HCT116 (cell line): ENCODE data around the gene SERPING1. TPM values are rescaled to one million over a fixed set of nuclear protein-coding genes. Genes with fewer than 3 reads are reported as not detected.

Experiments
- ATAC-seq: fragments of 200-7000 bp; cut with Tn5 transposase; 2 replicates; pipeline ENCODE4 v1.9.1; 2020; ENCODE audit warnings: mild to moderate bottlenecking, moderate library complexity
- BruUV-seq: library from RNA; stranded (reverse); fragments of 400-500 nt; replicated peaks from 2 replicates; lab custom pipeline; 2021; lab: Mats Ljungman, UMichigan
- CTCF ChIA-PET: fragments of 300-600 bp; sonication (Branson Sonifier 250); formaldehyde crosslinking; loops from one replicate; lab custom pipeline; 2021; ENCODE audit warnings: antibody characterized with exemption; lab: Charles Lee
- POLR2A ChIA-PET: fragments of 300-600, 350-600 bp; sonication (Branson Sonifier 250); formaldehyde crosslinking; loops from one replicate; lab custom pipeline; 2021; ENCODE audit warnings: antibody characterized with exemption; lab: Charles Lee
- RAD21 ChIA-PET, 2 experiments: fragments of 300-600 bp; sonication (Branson Sonifier 250); formaldehyde crosslinking; loops; one replicate each; lab custom pipeline; 2023; ENCODE audit warnings: low total read pairs in 2 of 2; ENCODE audit not compliant: uncharacterized antibody in 2 of 2, unreplicated experiment in 2 of 2, low non-redundant PET in 1 of 2; lab: Charles Lee
- DNase-seq: peaks from one replicate; pipeline ENCODE4 v3.0.0-alpha.2; 2010; ENCODE audit warnings: low read depth, low spot score
- H2AFZ ChIP-seq: fragments of 200-600 bp; shearing (Covaris generic), sonication (generic); 2 replicates; pipeline ENCODE4 v1.6.1; 2017; ENCODE audit warnings: low read depth, mixed run types, mixed read lengths, antibody characterized with exemption, low read length; ENCODE audit not compliant: poor library complexity, severe bottlenecking
- H3K27ac ChIP-seq: 2 replicates; pipeline ENCODE4 v1.5.1; 2012; ENCODE audit warnings: low read depth, low read length
- H3K27me3 ChIP-seq: fragments of 200-600 bp; sonication (generic); 2 replicates; pipeline ENCODE4 v1.6.1; 2016; ENCODE audit warnings: mixed run types, low read length, mixed read lengths; ENCODE audit not compliant: insufficient read depth
- H3K36me3 ChIP-seq, 2 experiments: fragments of 200-500 bp in 1 of 2; fragments of 200-600 bp in 1 of 2; sonication (Bioruptor generic) in 1 of 2; sonication (generic) in 1 of 2; 2 replicates each; pipeline versions ENCODE4 v1.5.1 to v1.6.1; 2014 to 2016; ENCODE audit warnings: low read length in 2 of 2, inconsistent platforms in 1 of 2, mixed read lengths in 1 of 2, mixed run types in 1 of 2; ENCODE audit not compliant: insufficient read depth in 2 of 2, control insufficient read depth in 1 of 2
- H3K4me1 ChIP-seq, 2 experiments: fragments of 200-600 bp in 1 of 2; sonication (generic) in 1 of 2; 2 replicates each; pipeline versions ENCODE4 v1.5.1 to v1.6.1; 2012 to 2017; ENCODE audit warnings: low read length in 2 of 2, inconsistent platforms in 1 of 2, mild to moderate bottlenecking in 1 of 2, mixed read lengths in 1 of 2, mixed run types in 1 of 2, moderate library complexity in 1 of 2; ENCODE audit not compliant: insufficient read depth in 2 of 2, control insufficient read depth in 1 of 2
- H3K4me2 ChIP-seq: fragments of 200-600 bp; sonication (generic); 2 replicates; pipeline ENCODE4 v1.6.1; 2017; ENCODE audit warnings: mixed run types, low read length, mixed read lengths
- H3K4me3 ChIP-seq, 2 experiments: fragments of 200-600 bp in 1 of 2; sonication (generic) in 1 of 2; replicated peaks in 1 of 2; 2 replicates each; pipeline ENCODE4 v1.5.1; 2011 to 2016; ENCODE audit warnings: low read length in 2 of 2, control low read depth in 1 of 2, low read depth in 1 of 2, mild to moderate bottlenecking in 1 of 2, mixed read lengths in 1 of 2, mixed run types in 1 of 2
- H3K79me2 ChIP-seq: fragments of 200-600 bp; sonication (generic); 2 replicates; pipeline ENCODE4 v1.6.1; 2017; ENCODE audit warnings: mild to moderate bottlenecking, mixed run types, low read length, moderate library complexity, mixed read lengths; ENCODE audit not compliant: insufficient read depth
- H3K9ac ChIP-seq: fragments of 200-600 bp; sonication (generic); 2 replicates; pipeline ENCODE4 v1.6.1; 2016; ENCODE audit warnings: low read length, mixed read lengths
- H3K9me2 ChIP-seq: fragments of 200-600 bp; sonication (generic), shearing (Covaris generic); 2 replicates; pipeline ENCODE4 v1.6.1; 2017; ENCODE audit warnings: mixed run types, mild to moderate bottlenecking, moderate library complexity; ENCODE audit not compliant: insufficient read depth
- H3K9me3 ChIP-seq, 2 experiments: fragments of 200-500 bp in 1 of 2; fragments of 200-600 bp in 1 of 2; sonication (Bioruptor generic) in 1 of 2; sonication (generic) in 1 of 2; 2 replicates each; pipeline ENCODE4 v1.6.1; 2014 to 2017; ENCODE audit warnings: low read length in 2 of 2, mixed read lengths in 2 of 2, inconsistent platforms in 1 of 2, low read depth in 1 of 2, mild to moderate bottlenecking in 1 of 2, mixed run types in 1 of 2, moderate library complexity in 1 of 2; ENCODE audit not compliant: control insufficient read depth in 1 of 2, insufficient read depth in 1 of 2
- H4K20me1 ChIP-seq: fragments of 200-600 bp; sonication (generic), shearing (Covaris generic); 2 replicates; pipeline ENCODE4 v1.6.1; 2017; ENCODE audit warnings: mixed run types, mild to moderate bottlenecking, moderate library complexity; ENCODE audit not compliant: insufficient read depth
- FOSL1 ChIP-seq: IDR thresholded peaks from 2 replicates; pipeline ENCODE4 v1.6.1; 2012; ENCODE audit warnings: low read depth
- POLR2A ChIP-seq: IDR thresholded peaks from 2 replicates; pipeline ENCODE4 v1.7.0; 2011; ENCODE audit warnings: borderline replicate concordance; ENCODE audit not compliant: insufficient read depth, insufficient read length; ENCODE audit errors: extremely low read depth
- intact Hi-C: fragments of 100-400 bp; cut with micrococcal nuclease; formaldehyde crosslinking; loops from 2 replicates; pipeline ENCODE4 v1.10.0; 2022
- total RNA-seq: library from RNA; stranded (reverse); gene quantifications from one replicate; pipeline ENCODE4 v1.2.1, GENCODE V29; 2021; ENCODE audit not compliant: unreplicated experiment
- TF ChIP-seq, protein P1 (sequence below): IDR thresholded peaks from 2 replicates; pipeline ENCODE4 v1.6.1; 2012
- TF ChIP-seq, protein P2 (sequence below), 3 experiments: fragments of 200-600 bp in 1 of 3; sonication (generic) in 1 of 3; IDR thresholded peaks in 2 of 3; conservative IDR thresholded peaks in 1 of 3; 2 replicates each; pipeline ENCODE4 v1.5.1; 2012 to 2017; ENCODE audit warnings: low read depth in 2 of 3, low read length in 2 of 3, antibody characterized with exemption in 1 of 3, borderline replicate concordance in 1 of 3, control low read depth in 1 of 3, mild to moderate bottlenecking in 1 of 3, mixed read lengths in 1 of 3, mixed run types in 1 of 3, moderate library complexity in 1 of 3; ENCODE audit not compliant: insufficient read depth in 1 of 3

The SERPING1 gene
- total RNA-seq, 1 experiment from 2014 or later: 3.4 TPM

DNA sequence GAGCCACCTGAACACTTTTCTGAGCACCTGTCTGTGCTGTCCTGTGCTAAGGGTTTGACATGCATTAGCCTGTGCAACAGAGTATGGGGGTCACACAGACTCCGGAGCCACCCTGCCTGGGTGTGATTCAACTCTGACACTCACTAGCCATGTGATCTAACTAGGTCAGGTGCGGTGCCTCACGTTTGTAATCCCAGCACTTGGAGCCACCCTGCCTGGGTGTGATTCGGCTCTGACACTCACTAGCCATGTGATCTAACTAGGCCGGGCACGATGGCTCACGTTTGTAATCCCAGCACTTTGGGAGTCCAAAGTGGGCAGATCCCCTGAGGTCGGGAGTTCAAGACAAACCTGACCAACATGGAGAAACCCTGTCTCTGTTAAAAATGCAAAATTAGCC lies 41.4 kb upstream of the SERPING1 start:
- CTCF ChIA-PET: no interaction called here
- POLR2A ChIA-PET: no interaction called here
- H3K4me2 ChIP-seq: no peak overlapping the region
- no peak overlapping the region for H3K4me3 ChIP-seq
- ATAC-seq (no peak), DNase-seq (no peak)
- H4K20me1 ChIP-seq: no peaks in the 10 kb centered on the region
- H3K9ac ChIP-seq: no peak overlapping the region
- H3K27ac ChIP-seq: no peak overlapping the region
- H3K9me2 ChIP-seq: no peaks in the 10 kb centered on the region
- H3K27me3 ChIP-seq: no peaks in the 10 kb centered on the region
- intact Hi-C loops: no loop called here
- H3K4me1 ChIP-seq: peaks cover 12 to 14% of the 10 kb centered on the region in 2 experiments; a peak in 3 of 4 replicates
- no peaks in the 10 kb centered on the region for H3K79me2 ChIP-seq
- no peak overlapping the region for H2AFZ ChIP-seq
- RAD21 ChIA-PET: no interaction called here
- TF ChIP-seq FOSL1: no peak
- TF ChIP-seq, protein P1, sequence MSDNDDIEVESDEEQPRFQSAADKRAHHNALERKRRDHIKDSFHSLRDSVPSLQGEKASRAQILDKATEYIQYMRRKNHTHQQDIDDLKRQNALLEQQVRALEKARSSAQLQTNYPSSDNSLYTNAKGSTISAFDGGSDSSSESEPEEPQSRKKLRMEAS: peak; percentile 27; the same call in 1 of the 2 replicates
- peaks cover 0 to 4% of the 10 kb centered on the region in 2 experiments; a peak in 2 of 4 replicates for H3K36me3 ChIP-seq
- BruUV-seq: no TSS peak
- no peaks in the 10 kb centered on the region for H3K9me3 ChIP-seq

DNA sequence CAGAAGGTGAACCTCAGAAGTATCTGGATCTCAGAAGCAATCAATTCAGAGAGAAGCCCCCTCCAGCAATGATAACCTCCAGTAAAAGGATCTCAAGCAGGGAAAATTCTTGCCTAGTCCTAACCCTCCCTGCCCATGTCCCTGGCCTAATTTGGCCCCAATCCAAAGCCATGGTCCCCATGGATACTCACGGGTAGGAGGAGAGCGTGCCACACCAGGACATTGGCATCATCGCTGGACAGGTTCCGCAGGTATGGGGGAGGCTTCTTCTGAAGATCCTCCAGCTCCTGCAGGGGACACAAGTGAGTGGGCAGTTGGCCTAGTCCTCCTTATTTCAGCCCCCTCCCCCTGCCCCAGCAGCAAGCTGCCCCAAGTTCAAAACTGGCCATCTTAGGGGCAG lies 37.3 kb upstream of the SERPING1 start:
- Histone ChIP-seq H3K9me2 (no peaks in the 10 kb centered on the region), H3K9me3 (no peaks in the 10 kb centered on the region), H3K79me2 (no peaks in the 10 kb centered on the region), H3K27me3 (no peaks in the 10 kb centered on the region), H4K20me1 (no peaks in the 10 kb centered on the region), H3K4me2 (peak overlapping the region; percentile 36; the same call in 1 of the 2 replicates), H3K9ac (no peak overlapping the region), H3K4me1 (peaks cover 6 to 15% of the 10 kb centered on the region in 2 experiments; a peak in 2 of 4 replicates), H3K27ac (no peak overlapping the region), H3K4me3 (no peak overlapping the region), H3K36me3 (peaks cover 0 to 2% of the 10 kb centered on the region in 2 experiments; a peak in 1 of 4 replicates), H2AFZ (no peak overlapping the region)
- CTCF ChIA-PET: interaction anchor here (1.4 kb wide), 1 partner anchor 215 kb away, joined by 3 read pairs; no protein-coding TSS in a partner anchor
- POLR2A ChIA-PET: no interaction called here
- ATAC-seq: no peak
- TF ChIP-seq FOSL1 (no peak), POLR2A (no peak)
- TF ChIP-seq, protein P2, sequence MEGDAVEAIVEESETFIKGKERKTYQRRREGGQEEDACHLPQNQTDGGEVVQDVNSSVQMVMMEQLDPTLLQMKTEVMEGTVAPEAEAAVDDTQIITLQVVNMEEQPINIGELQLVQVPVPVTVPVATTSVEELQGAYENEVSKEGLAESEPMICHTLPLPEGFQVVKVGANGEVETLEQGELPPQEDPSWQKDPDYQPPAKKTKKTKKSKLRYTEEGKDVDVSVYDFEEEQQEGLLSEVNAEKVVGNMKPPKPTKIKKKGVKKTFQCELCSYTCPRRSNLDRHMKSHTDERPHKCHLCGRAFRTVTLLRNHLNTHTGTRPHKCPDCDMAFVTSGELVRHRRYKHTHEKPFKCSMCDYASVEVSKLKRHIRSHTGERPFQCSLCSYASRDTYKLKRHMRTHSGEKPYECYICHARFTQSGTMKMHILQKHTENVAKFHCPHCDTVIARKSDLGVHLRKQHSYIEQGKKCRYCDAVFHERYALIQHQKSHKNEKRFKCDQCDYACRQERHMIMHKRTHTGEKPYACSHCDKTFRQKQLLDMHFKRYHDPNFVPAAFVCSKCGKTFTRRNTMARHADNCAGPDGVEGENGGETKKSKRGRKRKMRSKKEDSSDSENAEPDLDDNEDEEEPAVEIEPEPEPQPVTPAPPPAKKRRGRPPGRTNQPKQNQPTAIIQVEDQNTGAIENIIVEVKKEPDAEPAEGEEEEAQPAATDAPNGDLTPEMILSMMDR (IDR thresholded peaks at IDR 0.05 in 2 of 3, conservative IDR thresholded peaks at IDR 0.05 in 1 of 3; ENCODE audit: borderline replicate concordance in 1 of 3, insufficient read depth in 1 of 3, low read depth in 2 of 3, low read length in 2 of 3): no peak
- intact Hi-C loops: no loop called here
- RAD21 ChIA-PET: no interaction called here
- DNase-seq: no peak
- no TSS peak for BruUV-seq
